Measurements from ENCODE around the gene TUBGCP4. TPM values are rescaled to one million over a fixed set of nuclear protein-coding genes. Genes with fewer than 3 reads are reported as not detected.
A peak's percentile ranks its signal among the peaks of the same experiment; 100 is the strongest.

The TUBGCP4 gene
- total and polyA plus RNA-seq, 9 of the 15 experiments (the other 6 are each of a cell fraction or from before 2014, with no cell fraction given): 10.7 to 50.2 (median 29.6) TPM

- TF ChIP-seq, protein P1, sequence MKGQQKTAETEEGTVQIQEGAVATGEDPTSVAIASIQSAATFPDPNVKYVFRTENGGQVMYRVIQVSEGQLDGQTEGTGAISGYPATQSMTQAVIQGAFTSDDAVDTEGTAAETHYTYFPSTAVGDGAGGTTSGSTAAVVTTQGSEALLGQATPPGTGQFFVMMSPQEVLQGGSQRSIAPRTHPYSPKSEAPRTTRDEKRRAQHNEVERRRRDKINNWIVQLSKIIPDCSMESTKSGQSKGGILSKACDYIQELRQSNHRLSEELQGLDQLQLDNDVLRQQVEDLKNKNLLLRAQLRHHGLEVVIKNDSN (CRISPR knock-in tag; IDR thresholded peaks at IDR 0.05): no peak; the same call in 1 of the 2 replicates
- TF ChIP-seq TAF1 (IDR thresholded peaks at IDR 0.05; ENCODE audit: control insufficient read depth, extremely low read depth, insufficient read depth, low read length, severe bottlenecking): peak; percentile 82
- no peak for TF ChIP-seq ZNF780A (CRISPR knock-in tag; IDR thresholded peaks at IDR 0.05)
- TF ChIP-seq PCBP1 (IDR thresholded peaks at IDR 0.05; ENCODE audit: low read depth, low read length, poor library complexity, severe bottlenecking): peak; percentile 82
- peak; percentile 34; the same call in 1 of the 2 replicates for TF ChIP-seq CC2D1A (IDR thresholded peaks at IDR 0.05)
- peak; percentile 19 for TF ChIP-seq C11orf30 (IDR thresholded peaks at IDR 0.05; ENCODE audit: low read depth)
- TF ChIP-seq U2AF1 (optimal IDR thresholded peaks at IDR 0.05; ENCODE audit: low read depth, low read length): no peak
- TF ChIP-seq PRDM10 (IDR thresholded peaks at IDR 0.05; ENCODE audit: partially characterized antibody): no peak
- TF ChIP-seq HNRNPLL (IDR thresholded peaks at IDR 0.05; ENCODE audit: low read depth, low read length, poor library complexity, severe bottlenecking): no peak
- no peak for TF ChIP-seq NR4A1 (CRISPR knock-in tag; IDR thresholded peaks at IDR 0.05)
- TF ChIP-seq NR4A1 (tag; IDR thresholded peaks at IDR 0.05): no peak
- no peak for TF ChIP-seq XRCC4 (IDR thresholded peaks at IDR 0.05; ENCODE audit: extremely low read depth, insufficient read depth, insufficient read length)
- TF ChIP-seq YBX1 (IDR thresholded peaks at IDR 0.05): no peak
- TF ChIP-seq ZFX (CRISPR knock-in tag; IDR thresholded peaks at IDR 0.05): peak; percentile 92
- TF ChIP-seq IRF2 (CRISPR knock-in tag; IDR thresholded peaks at IDR 0.05): no peak
- TF ChIP-seq DNMT1 (IDR thresholded peaks at IDR 0.05): no peak
- no peak for TF ChIP-seq IFI16 (CRISPR knock-in tag; IDR thresholded peaks at IDR 0.05)
- no peak for TF ChIP-seq ZNF644 (tag; IDR thresholded peaks at IDR 0.05; ENCODE audit: low read depth)
- TF ChIP-seq, protein P2, sequence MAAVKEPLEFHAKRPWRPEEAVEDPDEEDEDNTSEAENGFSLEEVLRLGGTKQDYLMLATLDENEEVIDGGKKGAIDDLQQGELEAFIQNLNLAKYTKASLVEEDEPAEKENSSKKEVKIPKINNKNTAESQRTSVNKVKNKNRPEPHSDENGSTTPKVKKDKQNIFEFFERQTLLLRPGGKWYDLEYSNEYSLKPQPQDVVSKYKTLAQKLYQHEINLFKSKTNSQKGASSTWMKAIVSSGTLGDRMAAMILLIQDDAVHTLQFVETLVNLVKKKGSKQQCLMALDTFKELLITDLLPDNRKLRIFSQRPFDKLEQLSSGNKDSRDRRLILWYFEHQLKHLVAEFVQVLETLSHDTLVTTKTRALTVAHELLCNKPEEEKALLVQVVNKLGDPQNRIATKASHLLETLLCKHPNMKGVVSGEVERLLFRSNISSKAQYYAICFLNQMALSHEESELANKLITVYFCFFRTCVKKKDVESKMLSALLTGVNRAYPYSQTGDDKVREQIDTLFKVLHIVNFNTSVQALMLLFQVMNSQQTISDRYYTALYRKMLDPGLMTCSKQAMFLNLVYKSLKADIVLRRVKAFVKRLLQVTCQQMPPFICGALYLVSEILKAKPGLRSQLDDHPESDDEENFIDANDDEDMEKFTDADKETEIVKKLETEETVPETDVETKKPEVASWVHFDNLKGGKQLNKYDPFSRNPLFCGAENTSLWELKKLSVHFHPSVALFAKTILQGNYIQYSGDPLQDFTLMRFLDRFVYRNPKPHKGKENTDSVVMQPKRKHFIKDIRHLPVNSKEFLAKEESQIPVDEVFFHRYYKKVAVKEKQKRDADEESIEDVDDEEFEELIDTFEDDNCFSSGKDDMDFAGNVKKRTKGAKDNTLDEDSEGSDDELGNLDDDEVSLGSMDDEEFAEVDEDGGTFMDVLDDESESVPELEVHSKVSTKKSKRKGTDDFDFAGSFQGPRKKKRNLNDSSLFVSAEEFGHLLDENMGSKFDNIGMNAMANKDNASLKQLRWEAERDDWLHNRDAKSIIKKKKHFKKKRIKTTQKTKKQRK (IDR thresholded peaks at IDR 0.05; ENCODE audit: borderline replicate concordance, low read depth, low read length): no peak
- TF ChIP-seq POLR3A (IDR thresholded peaks at IDR 0.05; ENCODE audit: borderline replicate concordance, extremely low read depth, insufficient read depth, insufficient read length): no peak
Observed at GRCh38 chr15:43370975-43371974, at the start of gene TUBGCP4, which contains the start of gene ZSCAN29 (continued).

Measured in K562 (cell line).